8988T (cell line): Measurements from ENCODE around the gene NSRP1.
"Not testable (repeated sequence)": the region's sequence is repeated elsewhere in the genome, so short reads cannot be mapped to it uniquely, and the experiment has no call there.

ENCODE experiments used
- DNase-seq: peaks from one replicate; pipeline ENCODE4 v3.0.0; 2011

Gene NSRP1

GRCh38 chr17:30225112-30225511, 108.5 kb downstream of the NSRP1 start:
- DNase-seq, result no peak

GRCh38 chr17:30225919-30226553, 109.4 kb downstream of the NSRP1 start:
- DNase-seq, result no peak

- DNase-seq, result no peak
Measured at GRCh38 chr17:30226878-30227277, 110.3 kb downstream of the NSRP1 start.

DNA sequence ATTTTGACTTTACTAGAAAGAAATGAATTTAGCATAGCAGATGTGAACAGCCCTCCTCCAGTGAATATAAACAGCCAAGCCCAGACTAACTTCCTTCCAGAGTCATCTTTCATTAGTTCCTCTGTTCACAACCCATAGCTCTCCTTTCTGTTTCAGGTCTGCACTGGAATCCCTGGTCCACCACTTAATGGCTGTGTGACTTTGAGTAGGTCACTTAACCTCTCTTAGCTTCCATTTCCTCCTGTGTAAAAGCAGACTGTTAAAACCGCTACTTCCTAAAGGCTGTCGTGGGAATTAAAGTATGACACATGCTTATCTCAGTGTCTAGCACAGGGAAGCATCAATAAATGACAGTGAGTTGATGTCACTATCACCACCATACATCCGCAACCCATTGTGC, 111.4 kb downstream of the NSRP1 start:
- no peak for DNase-seq

GRCh38 chr17:30229012-30229411, 112.4 kb downstream of the NSRP1 start:
- DNase-seq, result no peak

- not testable (repeated sequence) for DNase-seq
Measured at GRCh38 chr17:30230009-30230408, 113.4 kb downstream of the NSRP1 start.

GRCh38 chr17:30230596-30231125, 114.0 kb downstream of the NSRP1 start:
- DNase-seq, result no peak

DNA sequence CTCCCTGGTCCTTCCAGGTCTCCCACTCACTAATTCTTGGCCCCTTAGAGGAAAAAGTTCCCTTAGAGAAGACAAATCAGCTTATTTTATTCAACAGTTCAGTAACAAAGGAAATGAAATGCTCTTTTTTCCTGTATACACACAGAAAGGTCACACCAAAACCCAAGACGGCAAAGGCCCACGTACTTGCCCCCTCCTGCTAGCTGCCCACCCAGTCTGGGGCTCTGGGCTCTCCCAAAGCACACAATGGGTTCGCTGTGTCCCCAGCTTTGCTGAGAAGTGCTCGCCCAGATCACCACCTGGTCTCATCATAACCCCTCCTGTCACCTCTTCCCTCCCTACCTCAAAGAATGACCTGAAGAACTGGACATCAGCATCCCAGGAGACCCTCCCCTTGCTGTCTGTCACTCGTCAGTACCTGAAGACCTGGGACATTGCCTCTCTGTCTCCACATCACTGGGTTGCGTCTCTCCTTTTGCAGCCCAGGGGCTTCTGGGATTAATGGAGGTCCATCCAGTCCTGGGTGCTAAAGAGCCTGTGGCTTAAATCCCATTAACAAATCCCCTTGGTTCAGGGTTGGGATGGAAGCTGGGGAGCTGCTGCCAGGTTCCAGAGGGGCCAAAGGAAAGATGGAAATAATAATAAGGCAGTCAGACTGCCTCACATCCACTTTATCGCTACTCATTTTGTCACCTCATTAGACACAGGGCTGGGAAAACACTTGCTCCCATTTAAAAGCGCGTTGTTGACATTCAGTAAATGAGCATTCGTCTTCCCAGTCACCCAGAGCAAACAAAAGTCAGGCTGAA, 115.6 kb downstream of the NSRP1 start:
- no peak for DNase-seq

DNA sequence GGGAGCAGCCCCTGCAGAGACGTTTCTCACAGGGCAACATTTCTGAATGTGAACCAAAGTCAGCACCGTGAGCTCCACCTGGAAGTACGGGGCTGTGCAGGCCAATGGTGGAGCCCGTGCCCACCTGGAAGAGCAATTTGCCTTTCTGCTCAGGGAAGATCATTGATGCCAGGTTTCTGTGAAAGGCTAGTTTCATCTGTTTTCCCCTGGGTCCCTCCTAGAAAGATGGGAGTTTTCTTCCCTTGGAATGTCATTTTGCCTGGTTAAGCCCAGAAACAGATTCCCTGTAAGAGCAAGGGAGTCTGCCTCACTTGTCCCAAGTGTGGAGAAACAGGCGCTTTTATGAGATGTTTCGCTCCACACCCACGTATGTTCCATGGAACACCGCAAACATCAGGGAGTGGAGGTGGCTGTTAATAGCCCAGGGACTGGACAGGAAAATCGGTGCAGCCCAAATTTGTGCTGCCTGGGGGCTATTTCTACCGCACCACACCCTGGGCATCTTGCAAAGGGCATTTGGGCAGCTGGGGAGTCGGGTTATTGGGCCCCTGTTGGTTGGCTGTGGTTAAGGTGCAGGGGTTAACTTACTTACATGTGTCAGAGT, 116.3 kb downstream of the NSRP1 start:
- no peak for DNase-seq

DNA sequence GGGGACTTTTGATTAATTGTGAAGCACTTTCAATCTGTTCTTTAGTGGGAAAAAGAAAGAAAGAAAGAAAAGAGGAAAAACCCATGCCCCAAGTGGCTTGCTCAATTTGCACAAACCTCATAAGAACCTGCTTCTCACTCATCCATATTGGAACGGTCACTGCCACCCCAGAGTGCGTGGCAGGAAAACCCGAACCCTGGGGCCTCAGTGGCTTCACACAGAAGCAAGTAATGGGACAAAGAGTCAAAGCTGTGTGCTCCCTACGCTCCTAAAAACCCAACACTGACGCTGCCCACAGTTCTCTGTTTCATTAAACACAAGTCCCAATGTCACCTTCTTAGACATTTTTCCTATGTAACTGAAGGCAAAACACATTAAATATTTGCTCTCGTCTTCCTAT, 117.7 kb downstream of the NSRP1 start:
- DNase-seq, result no peak

DNA sequence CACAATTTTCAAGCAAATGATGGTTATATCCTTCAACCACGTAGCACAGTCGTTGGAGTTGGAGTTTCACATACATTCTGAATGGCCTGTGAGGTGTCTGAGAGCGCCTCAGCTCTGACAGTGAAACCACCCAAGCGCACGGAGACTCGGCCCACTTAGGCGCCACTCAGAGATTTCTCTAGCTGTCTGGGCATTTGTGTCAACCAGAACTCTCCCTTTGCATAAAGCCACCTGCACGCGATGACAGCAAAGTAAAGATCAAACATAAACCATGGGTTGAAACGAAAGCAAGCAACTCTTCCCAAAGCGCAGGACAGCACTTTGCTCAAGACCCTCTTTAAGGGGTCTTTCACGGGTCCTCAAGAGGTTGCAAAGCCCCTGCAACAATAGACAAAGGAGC, 118.3 kb downstream of the NSRP1 start:
- no peak for DNase-seq

- no peak for DNase-seq
Measured at GRCh38 chr17:30235386-30236296, 119.0 kb downstream of the NSRP1 start, which contains the start of gene SLC6A4. SLC6A4 (minus strand) TSS chr17:30235697; CDS start chr17:30221958, 13,739 bp downstream.
